SK-N-SH (cell line): Measurements from ENCODE around the gene FBXO30. TPM values are rescaled to one million over a fixed set of nuclear protein-coding genes. Genes with fewer than 3 reads are reported as not detected.
A peak's percentile ranks its signal among the peaks of the same experiment; 100 is the strongest.

Experiments used
- CTCF ChIA-PET: fragments of 300-600, 350-600 bp; formaldehyde crosslinking; extraction: SDS; loops from one replicate; lab custom pipeline; 2021; lab: Yijun Ruan, JAX
- POLR2A ChIA-PET: fragments of 350-600 bp; sonication (Branson Sonifier 250); formaldehyde crosslinking; extraction: SDS; loops from one replicate; lab custom pipeline; 2020; ENCODE audit warnings: antibody characterized with exemption, inconsistent platforms; lab: Yijun Ruan, JAX
- DNase-seq: peaks from one replicate; pipeline ENCODE4 v3.0.0; 2012
- H2AFZ ChIP-seq: fragments of 200-600 bp; sonication (generic); 2 replicates; pipeline ENCODE4 v1.8.1; 2016; ENCODE audit warnings: antibody characterized with exemption, mild to moderate bottlenecking, low read depth
- H3F3A ChIP-seq: fragments of 200-600 bp; sonication (generic); replicated peaks from 2 replicates; pipeline ENCODE3; 2016; ENCODE audit warnings: antibody characterized with exemption, mild to moderate bottlenecking; ENCODE audit not compliant: insufficient read depth
- H3K27ac ChIP-seq, 2 experiments: fragments of 200-500 bp in 1 of 2; fragments of 200-600 bp in 1 of 2; sonication (Bioruptor generic) in 1 of 2; sonication (generic), shearing (Covaris generic) in 1 of 2; 2 replicates each; pipeline versions ENCODE4 v1.5.1 to v1.6.1; 2014 to 2016; ENCODE audit warnings: low read depth in 2 of 2, inconsistent platforms in 1 of 2, low read length in 1 of 2, mild to moderate bottlenecking in 1 of 2, mixed read lengths in 1 of 2
- H3K27me3 ChIP-seq: fragments of 200-600 bp; sonication (generic), shearing (Covaris generic); 2 replicates; pipeline ENCODE4 v1.6.1; 2016; ENCODE audit warnings: mixed run types; ENCODE audit not compliant: insufficient read depth
- H3K36me3 ChIP-seq, 2 experiments: fragments of 200-500 bp in 1 of 2; fragments of 200-600 bp in 1 of 2; sonication (Bioruptor generic) in 1 of 2; sonication (generic) in 1 of 2; replicated peaks in 1 of 2; 2 replicates each; pipeline versions ENCODE3 to v1.5.1; 2014 to 2016; ENCODE audit warnings: low read length in 1 of 2, mild to moderate bottlenecking in 1 of 2; ENCODE audit not compliant: insufficient read depth in 2 of 2, control insufficient read depth in 1 of 2
- H3K4me1 ChIP-seq, 2 experiments: fragments of 200-500 bp in 1 of 2; fragments of 200-600 bp in 1 of 2; sonication (Bioruptor generic) in 1 of 2; sonication (generic), shearing (Covaris generic) in 1 of 2; 2 replicates each; pipeline versions ENCODE4 v1.5.1 to v1.6.1; 2014 to 2016; ENCODE audit warnings: low read depth in 1 of 2, low read length in 1 of 2, mixed run types in 1 of 2; ENCODE audit not compliant: insufficient read depth in 2 of 2, control insufficient read depth in 1 of 2
- H3K4me2 ChIP-seq: fragments of 200-600 bp; sonication (generic), shearing (Covaris generic); 2 replicates; pipeline ENCODE4 v1.6.1; 2017; ENCODE audit warnings: mixed run types
- H3K4me3 ChIP-seq, 2 experiments: fragments of 200-500 bp in 1 of 2; fragments of 200-600 bp in 1 of 2; sonication (Bioruptor generic) in 1 of 2; sonication (generic), shearing (Covaris generic) in 1 of 2; 2 replicates each; pipeline versions ENCODE4 v1.5.1 to v1.8.1; 2014 to 2016; ENCODE audit warnings: low read depth in 2 of 2, inconsistent platforms in 1 of 2, low read length in 1 of 2, mild to moderate bottlenecking in 1 of 2, mixed read lengths in 1 of 2, moderate library complexity in 1 of 2
- H3K79me2 ChIP-seq: fragments of 200-600 bp; sonication (generic); 2 replicates; pipeline ENCODE4 v1.8.1; 2017; ENCODE audit warnings: mild to moderate bottlenecking; ENCODE audit not compliant: insufficient read depth
- H3K9ac ChIP-seq: fragments of 200-600 bp; sonication (generic); 2 replicates; pipeline ENCODE4 v1.6.1; 2017; ENCODE audit warnings: mixed run types
- H3K9me2 ChIP-seq: fragments of 200-600 bp; sonication (generic); 2 replicates; pipeline ENCODE4 v1.6.1; 2017; ENCODE audit warnings: mixed run types
- H3K9me3 ChIP-seq: fragments of 200-600 bp; sonication (generic); 2 replicates; pipeline ENCODE4 v1.6.1; 2017; ENCODE audit warnings: mixed run types, mild to moderate bottlenecking, moderate library complexity
- H4K20me1 ChIP-seq: fragments of 200-600 bp; sonication (generic); 2 replicates; pipeline ENCODE4 v1.6.1; 2017; ENCODE audit warnings: mild to moderate bottlenecking, mixed run types; ENCODE audit not compliant: insufficient read depth
- CHD2 ChIP-seq: fragments of 150-350 bp; IDR thresholded peaks from 2 replicates; pipeline ENCODE4 v1.6.1; 2018; ENCODE audit warnings: low read length; ENCODE audit not compliant: partially characterized antibody
- ELF1 ChIP-seq: IDR thresholded peaks from 2 replicates; pipeline ENCODE4 v1.4.0; 2012
- EP300 ChIP-seq, 2 experiments: IDR thresholded peaks; 2 replicates each; pipeline versions ENCODE4 v1.4.0 to v1.6.1; 2012; ENCODE audit warnings: borderline replicate concordance in 1 of 2, low read depth in 1 of 2, low read length in 1 of 2
- FOSL2 ChIP-seq: IDR thresholded peaks from 2 replicates; pipeline ENCODE4 v1.4.0; 2012; ENCODE audit warnings: low read depth, mild to moderate bottlenecking, moderate library complexity, borderline replicate concordance
- FOXM1 ChIP-seq: IDR thresholded peaks from 2 replicates; pipeline ENCODE4 v1.4.0; 2012; ENCODE audit warnings: low read depth, mild to moderate bottlenecking
- GATA2 ChIP-seq: sonication (generic); formaldehyde crosslinking; IDR thresholded peaks from 2 replicates; pipeline ENCODE4 v1.5.0; 2020; ENCODE audit warnings: mild to moderate bottlenecking, missing genetic modification reagents
- JUND ChIP-seq: IDR thresholded peaks from 2 replicates; pipeline ENCODE4 v1.4.0; 2012
- MEF2A ChIP-seq: IDR thresholded peaks from 2 replicates; pipeline ENCODE4 v1.4.0; 2012; ENCODE audit warnings: low read depth, borderline replicate concordance
- NFIC ChIP-seq: IDR thresholded peaks from 2 replicates; pipeline ENCODE4 v1.4.0; 2012; ENCODE audit warnings: borderline replicate concordance
- POLR2AphosphoS5 ChIP-seq: IDR thresholded peaks from 2 replicates; pipeline ENCODE4 v1.6.1; 2012; ENCODE audit warnings: low read depth, low read length
- RCOR1 ChIP-seq: fragments of 150-350 bp; IDR thresholded peaks from 2 replicates; pipeline ENCODE4 v1.6.1; 2017; ENCODE audit warnings: antibody characterized with exemption, low read length
- SIN3A ChIP-seq: IDR thresholded peaks from 2 replicates; pipeline ENCODE4 v1.6.1; 2012; ENCODE audit warnings: low read depth, mild to moderate bottlenecking, low read length, moderate library complexity, borderline replicate concordance
- TCF12 ChIP-seq: IDR thresholded peaks from 2 replicates; pipeline ENCODE4 v1.4.0; 2012
- TEAD4 ChIP-seq: IDR thresholded peaks from 2 replicates; pipeline ENCODE4 v1.4.0; 2012; ENCODE audit warnings: mild to moderate bottlenecking, borderline replicate concordance; ENCODE audit not compliant: insufficient read depth
- WGBS: methylation state at CpG from one replicate; pipeline ENCODE4 v1.1.6; 2017; ENCODE audit warnings: low lambda C conversion rate; 5-methylcytosine and 5-hydroxymethylcytosine counted together
- polyA plus RNA-seq, 3 experiments: library from polyadenylated mRNA; depleted of rRNA; stranded (reverse); fragments of >200 nt; gene quantifications; 2 replicates each; pipeline ENCODE4 v1.2.3, GENCODE V29; 2012
- TF ChIP-seq, protein P1 (sequence below): IDR thresholded peaks from 2 replicates; pipeline ENCODE4; 2012

The FBXO30 gene
- polyA plus RNA-seq, 1 of the 3 experiments (the other 2 are of a cell fraction), result 1.7 TPM

DNA sequence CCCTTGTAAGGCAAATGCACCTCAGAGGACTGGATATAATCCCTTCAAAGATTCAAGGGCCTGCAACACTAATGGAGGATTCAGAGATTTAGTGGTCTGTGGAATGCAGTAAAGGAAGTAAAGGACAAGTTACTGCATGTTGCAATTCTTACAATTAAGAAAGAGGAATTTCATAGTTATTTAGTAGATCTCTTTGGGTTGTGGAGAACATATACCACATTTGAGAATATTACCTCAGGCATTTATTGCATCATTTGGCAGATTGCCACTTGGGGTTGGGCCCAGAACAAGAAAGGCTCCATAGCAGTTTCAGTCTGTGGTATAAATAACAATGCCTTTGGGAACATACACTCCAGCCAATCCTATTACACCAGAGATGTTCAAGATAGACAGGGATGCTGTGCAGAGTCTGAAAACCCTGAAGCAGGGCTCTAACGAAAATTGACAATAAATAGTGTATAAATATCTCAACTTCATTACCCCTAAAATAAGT, 58.4 kb downstream of the FBXO30 start:
- Histone ChIP-seq H3K9me2 (no peaks in the 10 kb centered on the region), H3K4me1 (peaks cover 3 to 5% of the 10 kb centered on the region in 2 experiments; a peak in 3 of 4 replicates)
- WGBS, result 0% methylated on average over 1 of the region's 1 CpG
- peak; percentile 23; the same call in 1 of the 2 replicates for TF ChIP-seq TCF12
- TF ChIP-seq FOSL2, result no peak
- TF ChIP-seq GATA2, result peak; percentile 57
- peak; percentile 21 for TF ChIP-seq CHD2
- TF ChIP-seq POLR2AphosphoS5, result peak; percentile 30; the same call in 1 of the 2 replicates
- TF ChIP-seq NFIC, result peak; percentile 79
- peak; percentile 78 for TF ChIP-seq RCOR1
- TF ChIP-seq EP300 (IDR thresholded peaks at IDR 0.05; ENCODE audit: borderline replicate concordance in 1 of 2, low read depth in 1 of 2, low read length in 1 of 2), result peak in 1 of 2 experiments; percentile 57; a peak in 1 of 4 replicates
- TF ChIP-seq ELF1, result no peak
- TF ChIP-seq, protein P1, sequence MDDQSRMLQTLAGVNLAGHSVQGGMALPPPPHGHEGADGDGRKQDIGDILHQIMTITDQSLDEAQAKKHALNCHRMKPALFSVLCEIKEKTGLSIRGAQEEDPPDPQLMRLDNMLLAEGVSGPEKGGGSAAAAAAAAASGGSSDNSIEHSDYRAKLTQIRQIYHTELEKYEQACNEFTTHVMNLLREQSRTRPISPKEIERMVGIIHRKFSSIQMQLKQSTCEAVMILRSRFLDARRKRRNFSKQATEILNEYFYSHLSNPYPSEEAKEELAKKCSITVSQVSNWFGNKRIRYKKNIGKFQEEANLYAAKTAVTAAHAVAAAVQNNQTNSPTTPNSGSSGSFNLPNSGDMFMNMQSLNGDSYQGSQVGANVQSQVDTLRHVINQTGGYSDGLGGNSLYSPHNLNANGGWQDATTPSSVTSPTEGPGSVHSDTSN, result peak; percentile 29; the same call in 1 of the 2 replicates
- TF ChIP-seq TEAD4, result 0 out of 2 replicates have a peak, but pooled peaks have one; percentile 13
- TF ChIP-seq, all 33 proteins: peak for 9
- no peaks in the 10 kb centered on the region for H3K36me3 ChIP-seq
- no peaks in the 10 kb centered on the region for H3K9me3 ChIP-seq
- H3K4me3 ChIP-seq, result no peak overlapping the region
- H3F3A ChIP-seq, result peaks cover 3% of the 10 kb centered on the region
- no peaks in the 10 kb centered on the region for H3K27me3 ChIP-seq
- no peaks in the 10 kb centered on the region for H4K20me1 ChIP-seq
- H3K27ac ChIP-seq, result peak overlapping the region in 1 of 2 experiments; percentile 62; a peak in 1 of 4 replicates
- CTCF ChIA-PET, result no interaction called here
- H3K9ac ChIP-seq, result no peak overlapping the region
- no peak overlapping the region for H3K4me2 ChIP-seq
- H3K79me2 ChIP-seq, result no peaks in the 10 kb centered on the region
- POLR2A ChIA-PET, result no interaction called here
- peak overlapping the region; percentile 2; the same call in 1 of the 2 replicates for H2AFZ ChIP-seq
- DNase-seq, result peak; percentile 39

DNA sequence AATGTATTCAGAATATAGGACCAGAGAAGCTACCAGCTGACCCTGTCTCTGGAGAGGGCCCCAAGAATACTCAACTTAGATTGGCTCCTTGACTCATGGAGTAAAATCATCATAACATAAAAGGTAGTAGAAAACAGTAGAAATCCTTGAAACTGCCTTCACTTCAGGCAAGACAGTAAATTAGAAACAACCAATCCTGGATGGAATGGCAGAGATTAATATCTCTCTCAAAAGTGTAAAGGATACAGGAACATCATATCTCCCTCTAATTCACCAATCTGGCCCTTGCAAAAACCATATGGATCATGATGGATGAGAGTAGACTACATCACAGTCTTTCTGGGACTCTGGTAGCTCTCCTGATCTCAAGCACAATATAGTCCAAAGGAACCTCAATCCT, 58.9 kb downstream of the FBXO30 start:
- Histone ChIP-seq H3K9ac (no peak overlapping the region), H3K9me2 (no peaks in the 10 kb centered on the region)
- TF ChIP-seq FOXM1 (no peak), SIN3A (no peak), MEF2A (no peak), JUND (no peak), TEAD4 (no peak)
- TF ChIP-seq, all 33 proteins: peak for 0
- H3K27ac ChIP-seq, result peak overlapping the region in 1 of 2 experiments; percentile 62; a peak in 1 of 4 replicates
- H3K27me3 ChIP-seq, result no peaks in the 10 kb centered on the region
- peaks cover 3% of the 10 kb centered on the region for H3F3A ChIP-seq
- CTCF ChIA-PET, result no interaction called here
- H4K20me1 ChIP-seq, result no peaks in the 10 kb centered on the region
- POLR2A ChIA-PET, result no interaction called here
- peaks cover 3 to 5% of the 10 kb centered on the region in 2 experiments; a peak in 3 of 4 replicates for H3K4me1 ChIP-seq
- no peak overlapping the region for H3K4me2 ChIP-seq
- H3K9me3 ChIP-seq, result no peaks in the 10 kb centered on the region
- no peak for DNase-seq
- H3K79me2 ChIP-seq, result no peaks in the 10 kb centered on the region
- H3K36me3 ChIP-seq, result no peaks in the 10 kb centered on the region
- no peak overlapping the region for H3K4me3 ChIP-seq
- H2AFZ ChIP-seq, result peak overlapping the region; percentile 2; the same call in 1 of the 2 replicates
